Measurements from ENCODE around the gene PUS10. TPM values are rescaled to one million over a fixed set of nuclear protein-coding genes. Genes with fewer than 3 reads are reported as not detected.

The PUS10 gene
- total and polyA plus RNA-seq, 2 of the 13 experiments (the other 11 are each of a cell fraction or from before 2014, with no cell fraction given), result 41.4 to 44.3 TPM

DNA sequence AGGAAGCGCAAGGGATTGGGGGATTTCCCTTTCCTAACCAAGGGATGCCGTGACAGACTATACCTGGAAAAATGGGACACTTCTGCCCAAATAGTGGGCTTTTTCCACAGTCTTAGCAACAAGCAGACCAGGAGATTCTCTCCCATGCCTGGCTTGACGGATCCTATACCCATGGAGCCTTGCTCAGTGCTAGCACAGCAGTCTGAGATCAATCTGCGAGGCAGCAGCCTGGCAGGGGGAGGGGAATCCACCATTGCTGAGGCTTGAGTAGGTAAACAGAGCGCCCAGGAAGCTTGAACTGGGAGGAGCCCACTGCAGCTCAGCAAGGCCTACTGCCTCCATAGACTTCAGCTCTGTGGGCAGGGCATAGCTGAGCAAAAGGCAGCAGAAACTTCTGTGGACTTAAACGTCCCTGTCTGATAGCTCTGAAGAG is 3.2 kb upstream of the PUS10 start (continued):
- TF ChIP-seq ARID5B (CRISPR knock-in tag; IDR thresholded peaks at IDR 0.05), result peak; percentile 40; the same call in 1 of the 2 replicates
- TF ChIP-seq IRF2 (CRISPR knock-in tag; IDR thresholded peaks at IDR 0.05), result peak; percentile 41; the same call in 1 of the 2 replicates
- no peak; the same call in 1 of the 2 replicates for TF ChIP-seq ZFY (CRISPR knock-in tag; IDR thresholded peaks at IDR 0.05)
- peak; percentile 67 for TF ChIP-seq BORCS8-MEF2B (CRISPR knock-in tag; IDR thresholded peaks at IDR 0.05)
- TF ChIP-seq ZMYM3 (CRISPR knock-in tag; IDR thresholded peaks at IDR 0.05), result 0 out of 2 replicates have a peak, but pooled peaks have one; percentile 53
- no peak for TF ChIP-seq YEATS4 (CRISPR knock-in tag; IDR thresholded peaks at IDR 0.05; ENCODE audit: borderline replicate concordance)
- TF ChIP-seq SAP130 (CRISPR knock-in tag; IDR thresholded peaks at IDR 0.05; ENCODE audit: low read depth), result peak; percentile 31; the same call in 1 of the 2 replicates
- TF ChIP-seq GATAD2A (CRISPR knock-in tag; IDR thresholded peaks at IDR 0.05), result peak; percentile 41; the same call in 1 of the 2 replicates
- TF ChIP-seq FOXC1 (CRISPR knock-in tag; IDR thresholded peaks at IDR 0.05; ENCODE audit: borderline replicate concordance), result 0 out of 2 replicates have a peak, but pooled peaks have one; percentile 23
- no peak for TF ChIP-seq ZNF207 (IDR thresholded peaks at IDR 0.05; ENCODE audit: borderline replicate concordance)
- no peak for TF ChIP-seq RFX5 (IDR thresholded peaks at IDR 0.05; ENCODE audit: low read depth, low read length)
- TF ChIP-seq CCAR2 (optimal IDR thresholded peaks at IDR 0.05; ENCODE audit: low read depth, low read length), result no peak
- TF ChIP-seq, protein P1, sequence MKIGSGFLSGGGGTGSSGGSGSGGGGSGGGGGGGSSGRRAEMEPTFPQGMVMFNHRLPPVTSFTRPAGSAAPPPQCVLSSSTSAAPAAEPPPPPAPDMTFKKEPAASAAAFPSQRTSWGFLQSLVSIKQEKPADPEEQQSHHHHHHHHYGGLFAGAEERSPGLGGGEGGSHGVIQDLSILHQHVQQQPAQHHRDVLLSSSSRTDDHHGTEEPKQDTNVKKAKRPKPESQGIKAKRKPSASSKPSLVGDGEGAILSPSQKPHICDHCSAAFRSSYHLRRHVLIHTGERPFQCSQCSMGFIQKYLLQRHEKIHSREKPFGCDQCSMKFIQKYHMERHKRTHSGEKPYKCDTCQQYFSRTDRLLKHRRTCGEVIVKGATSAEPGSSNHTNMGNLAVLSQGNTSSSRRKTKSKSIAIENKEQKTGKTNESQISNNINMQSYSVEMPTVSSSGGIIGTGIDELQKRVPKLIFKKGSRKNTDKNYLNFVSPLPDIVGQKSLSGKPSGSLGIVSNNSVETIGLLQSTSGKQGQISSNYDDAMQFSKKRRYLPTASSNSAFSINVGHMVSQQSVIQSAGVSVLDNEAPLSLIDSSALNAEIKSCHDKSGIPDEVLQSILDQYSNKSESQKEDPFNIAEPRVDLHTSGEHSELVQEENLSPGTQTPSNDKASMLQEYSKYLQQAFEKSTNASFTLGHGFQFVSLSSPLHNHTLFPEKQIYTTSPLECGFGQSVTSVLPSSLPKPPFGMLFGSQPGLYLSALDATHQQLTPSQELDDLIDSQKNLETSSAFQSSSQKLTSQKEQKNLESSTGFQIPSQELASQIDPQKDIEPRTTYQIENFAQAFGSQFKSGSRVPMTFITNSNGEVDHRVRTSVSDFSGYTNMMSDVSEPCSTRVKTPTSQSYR (CRISPR knock-in tag; IDR thresholded peaks at IDR 0.05; ENCODE audit: borderline replicate concordance), result peak; percentile 88
- TF ChIP-seq BRF2 (CRISPR knock-in tag; IDR thresholded peaks at IDR 0.05), result 0 out of 2 replicates have a peak, but pooled peaks have one; percentile 22
- no peak for TF ChIP-seq KAT2B (IDR thresholded peaks at IDR 0.05; ENCODE audit: borderline replicate concordance, low read depth, low read length)
- TF ChIP-seq ZNF687 (CRISPR knock-in tag; IDR thresholded peaks at IDR 0.05), result peak; percentile 72
- no peak for TF ChIP-seq REPIN1 (CRISPR knock-in tag; IDR thresholded peaks at IDR 0.05; ENCODE audit: borderline replicate concordance, low read depth)
- 0 out of 2 replicates have a peak, but pooled peaks have one; percentile 50 for TF ChIP-seq ZSCAN29 (CRISPR knock-in tag; conservative IDR thresholded peaks at IDR 0.05)
- TF ChIP-seq RXRB (CRISPR knock-in tag; IDR thresholded peaks at IDR 0.05; ENCODE audit: borderline replicate concordance), result no peak

Measured in HepG2 (cell line).